Anterior cingulate cortex (tissue), 58 donors: Measurements from ENCODE around the gene SCUBE3.
A peak's percentile ranks its signal among the peaks of the same experiment; 100 is the strongest.

Source experiments
- DNase-seq, 58 donors: peaks; one replicate each; lab custom pipeline; 2025; lab: John Stamatoyannopoulos, UW

The SCUBE3 gene

DNA sequence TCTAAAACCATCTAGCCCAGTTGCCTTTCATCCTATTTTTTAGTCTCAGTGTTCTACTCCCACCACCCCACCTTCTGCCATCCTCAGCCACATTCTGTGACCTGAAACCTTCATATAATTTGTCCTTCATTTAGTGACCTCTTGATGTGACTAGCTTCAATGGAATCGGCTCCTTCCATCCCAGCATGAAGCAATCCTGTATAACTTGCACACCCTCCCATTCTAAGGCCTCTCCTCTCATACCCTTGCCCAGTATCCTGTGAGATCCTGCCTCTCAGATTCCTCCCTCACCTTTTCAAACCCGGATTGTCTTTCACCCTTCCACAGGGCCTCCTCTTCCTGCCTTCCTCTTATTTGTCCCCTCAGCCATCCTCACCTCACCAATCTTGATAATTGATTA is 48.8 kb downstream of the SCUBE3 start:
- DNase-seq: no peak

DNA sequence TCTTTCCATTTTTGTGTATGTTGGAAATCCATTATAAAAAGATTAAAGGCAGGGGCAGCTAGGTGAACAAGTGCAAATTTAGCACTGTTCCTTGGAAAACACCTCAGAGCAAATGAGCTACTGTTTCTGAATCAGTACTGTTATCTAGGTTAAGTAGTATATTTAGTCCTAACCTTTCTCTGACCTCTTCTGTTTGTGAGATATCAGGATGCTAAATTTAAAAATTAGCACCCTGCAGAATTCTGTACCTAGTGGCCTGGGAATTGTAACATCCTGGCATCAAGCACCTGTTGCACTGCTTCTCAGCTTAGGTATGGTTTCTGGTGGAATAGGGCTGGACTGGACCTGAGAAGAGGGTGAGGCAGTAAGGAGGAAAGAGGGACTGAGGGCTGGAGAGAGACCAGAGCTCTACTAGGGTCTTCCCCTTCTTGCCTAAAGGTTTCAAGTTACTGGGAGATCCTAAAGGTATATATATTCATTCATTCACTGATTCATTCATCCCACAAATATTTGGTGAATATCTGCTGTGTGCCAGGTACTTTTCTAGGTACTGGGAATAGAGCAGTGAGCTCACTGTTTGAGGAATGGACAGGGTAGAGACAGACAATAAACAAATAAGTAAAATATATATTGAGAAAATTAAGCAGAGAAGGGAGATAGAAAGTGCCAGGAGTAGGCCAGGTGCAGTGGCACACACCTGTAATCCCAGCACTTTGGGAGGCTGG is 51.0 kb downstream of the SCUBE3 start:
- no peak for DNase-seq

GRCh38 chr6:35265523-35265922 is 51.8 kb downstream of the SCUBE3 start:
- no peak for DNase-seq

GRCh38 chr6:35267446-35267845 is 53.7 kb downstream of the SCUBE3 start:
- DNase-seq: no peak

DNA sequence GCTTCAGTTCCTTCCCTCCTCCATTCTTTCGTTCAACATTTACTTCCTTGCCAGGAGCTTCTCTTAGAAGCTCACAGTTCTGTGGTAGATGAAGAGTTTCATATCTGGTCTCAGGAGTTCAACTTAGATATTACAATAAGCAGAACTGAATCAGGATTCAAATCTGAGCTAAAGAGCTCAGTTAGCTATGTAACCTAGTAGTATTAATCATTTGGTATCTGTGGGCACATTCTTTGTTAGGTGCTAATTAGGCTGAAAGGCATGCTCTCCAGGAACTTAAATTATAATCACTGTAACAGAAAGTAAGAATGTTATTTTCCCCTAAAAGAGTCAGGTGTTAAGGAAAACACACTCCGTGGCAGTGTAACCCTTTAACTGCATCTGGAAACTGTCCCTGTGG is 54.1 kb downstream of the SCUBE3 start:
- no peak for DNase-seq

DNA sequence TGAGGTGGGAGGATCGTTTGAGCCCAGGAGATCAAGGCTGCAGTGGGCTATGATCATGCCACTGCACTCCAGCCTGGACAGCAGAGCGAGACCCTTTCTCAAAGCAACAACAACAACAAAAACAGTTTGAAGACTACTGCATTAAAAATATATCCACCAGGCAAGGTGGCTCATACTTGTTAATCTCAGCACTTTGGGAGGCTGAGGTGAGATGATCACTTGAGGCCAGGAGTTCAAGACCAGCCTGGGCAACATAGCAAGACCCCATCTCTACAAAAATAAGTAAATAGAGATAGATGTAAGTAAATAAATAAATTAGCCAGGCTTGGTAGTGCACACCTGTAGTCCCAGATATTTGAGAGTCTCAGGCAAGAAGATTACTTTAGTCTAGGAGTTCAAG is 58.2 kb downstream of the SCUBE3 start:
- no peak for DNase-seq

DNA sequence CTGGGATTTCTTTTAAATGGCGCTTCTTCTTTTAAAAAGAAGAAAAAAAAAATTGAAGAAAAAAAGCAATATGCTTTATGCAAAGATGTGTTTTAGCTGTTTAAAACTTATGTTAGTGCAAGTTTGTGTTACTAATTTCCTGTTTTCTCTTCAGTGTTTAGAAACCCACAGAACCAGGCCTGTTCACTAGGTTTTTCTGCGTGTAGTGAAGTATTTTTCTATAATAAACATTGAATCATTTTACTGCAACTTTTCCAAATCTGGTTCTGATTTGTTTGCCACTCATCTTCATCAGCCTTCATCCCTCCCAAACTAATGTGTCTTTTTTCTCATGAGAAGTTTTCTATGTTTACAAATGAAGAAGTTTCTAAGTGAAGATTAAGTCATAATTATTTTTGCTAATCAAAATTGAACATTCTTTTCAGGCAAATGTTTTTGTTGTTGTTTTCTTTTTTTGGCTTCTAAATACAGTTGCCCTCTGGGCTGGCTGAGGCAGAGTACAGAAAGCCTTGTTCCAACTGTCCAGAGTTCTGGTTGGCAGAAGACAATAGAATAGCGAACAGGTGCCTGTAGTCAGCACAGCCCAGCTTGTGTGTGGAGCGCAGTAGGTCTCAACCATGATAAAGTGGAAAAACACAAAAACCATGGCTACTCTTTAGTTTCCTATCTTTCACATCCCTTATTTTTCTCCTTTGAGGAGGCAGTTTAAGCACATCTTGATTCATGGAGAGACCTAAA is 60.2 kb downstream of the SCUBE3 start:
- no peak for DNase-seq

GRCh38 chr6:35275744-35276260 is 62.0 kb downstream of the SCUBE3 start:
- no peak for DNase-seq

DNA sequence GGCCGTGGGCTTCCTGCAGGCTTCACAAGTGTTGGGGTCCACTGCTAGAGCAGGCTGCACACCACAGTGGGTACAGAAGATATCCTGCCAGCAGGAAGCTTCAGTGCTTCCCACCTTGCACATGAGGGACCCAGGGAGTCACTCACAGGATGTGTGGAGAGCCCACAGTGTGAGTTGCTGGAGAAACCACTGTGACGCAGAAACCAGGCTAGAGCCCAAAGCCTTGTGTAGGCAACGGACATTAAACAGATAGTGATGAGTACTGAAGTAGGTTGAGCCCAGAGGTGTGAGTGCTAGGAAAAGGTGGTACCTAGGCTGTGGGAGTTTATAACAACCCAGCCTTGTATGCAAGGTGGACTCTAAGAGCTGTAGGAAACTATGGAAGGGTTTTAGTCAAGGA is 65.0 kb downstream of the SCUBE3 start:
- DNase-seq: no peak

DNA sequence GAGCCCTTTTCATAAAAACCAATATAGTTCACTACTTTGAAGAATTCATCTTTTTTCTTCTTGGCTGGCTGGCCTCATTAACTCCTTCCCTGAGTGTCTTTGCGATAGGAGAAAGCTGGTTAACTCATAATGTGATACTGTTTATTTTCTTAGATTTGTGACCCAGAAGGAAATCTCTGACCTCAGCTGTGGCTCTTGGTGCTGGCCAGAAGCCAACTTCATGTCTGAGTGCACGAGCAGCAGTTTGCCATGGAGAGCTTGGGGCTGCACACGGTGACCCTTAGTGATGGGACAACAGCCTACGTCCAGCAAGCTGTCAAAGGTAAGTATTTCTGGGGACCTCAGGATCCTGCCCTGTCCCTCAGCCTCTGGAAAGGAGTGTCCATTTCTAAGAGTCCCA is 67.1 kb downstream of the SCUBE3 start:
- DNase-seq: peak in 1 of 58 donors; percentile 32

DNA sequence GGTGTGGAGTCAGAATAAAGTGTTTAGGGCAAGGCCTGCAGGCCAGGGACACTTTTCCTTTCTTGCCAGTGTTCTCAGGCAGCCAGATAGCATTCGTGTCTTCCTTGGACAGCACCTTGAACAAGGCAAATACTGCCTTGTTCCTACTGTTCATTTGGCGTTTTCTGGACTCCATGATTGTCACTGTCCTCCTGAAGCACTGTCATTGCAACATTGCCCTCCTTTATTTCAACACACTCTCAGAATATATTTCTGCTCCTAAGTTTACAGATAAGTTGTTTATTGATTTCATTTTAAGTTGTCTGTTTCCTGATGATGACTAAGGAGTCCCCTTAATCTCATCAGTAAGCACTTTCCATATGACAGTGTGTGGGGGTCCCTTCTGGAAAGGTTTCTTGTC is 68.7 kb downstream of the SCUBE3 start:
- no peak for DNase-seq

GRCh38 chr6:35283361-35283760 is 69.6 kb downstream of the SCUBE3 start:
- no peak for DNase-seq

DNA sequence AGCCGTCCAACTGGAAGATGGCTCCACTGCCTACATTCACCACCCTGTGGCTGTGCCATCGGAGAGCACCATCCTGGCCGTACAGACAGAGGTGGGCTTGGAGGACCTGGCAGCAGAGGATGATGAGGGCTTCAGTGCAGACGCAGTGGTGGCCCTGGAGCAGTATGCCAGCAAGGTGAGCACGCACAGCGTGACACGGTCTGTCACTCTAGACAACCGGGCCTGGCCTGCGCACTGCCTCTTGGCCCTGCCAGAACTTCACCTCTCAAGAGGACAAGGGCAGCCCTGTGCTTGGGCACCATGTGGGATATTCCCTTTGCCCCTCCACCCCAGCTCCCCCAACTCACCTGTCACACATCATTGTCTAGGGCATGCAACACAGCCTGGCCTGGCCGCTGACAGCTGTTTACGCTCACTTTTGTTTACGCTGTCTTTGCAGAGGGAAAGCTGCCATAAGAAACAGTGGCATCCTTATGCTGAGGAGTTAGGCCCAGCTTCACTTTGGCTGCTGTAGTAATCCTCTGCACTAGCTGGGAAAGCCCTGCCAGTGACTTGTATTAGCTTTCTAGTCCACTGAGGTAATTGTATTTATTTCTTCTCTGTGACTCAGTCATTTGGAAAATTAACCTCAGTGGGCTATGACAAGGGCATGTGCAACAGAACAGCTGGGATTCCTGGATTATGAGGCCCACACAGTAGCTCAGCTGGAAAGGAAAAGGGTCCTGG is 74.1 kb downstream of the SCUBE3 start:
- peak in 1 of 58 donors; percentile 10 for DNase-seq

- DNase-seq: no peak
Observed at GRCh38 chr6:35288834-35289233, 75.1 kb downstream of the SCUBE3 start.

DNA sequence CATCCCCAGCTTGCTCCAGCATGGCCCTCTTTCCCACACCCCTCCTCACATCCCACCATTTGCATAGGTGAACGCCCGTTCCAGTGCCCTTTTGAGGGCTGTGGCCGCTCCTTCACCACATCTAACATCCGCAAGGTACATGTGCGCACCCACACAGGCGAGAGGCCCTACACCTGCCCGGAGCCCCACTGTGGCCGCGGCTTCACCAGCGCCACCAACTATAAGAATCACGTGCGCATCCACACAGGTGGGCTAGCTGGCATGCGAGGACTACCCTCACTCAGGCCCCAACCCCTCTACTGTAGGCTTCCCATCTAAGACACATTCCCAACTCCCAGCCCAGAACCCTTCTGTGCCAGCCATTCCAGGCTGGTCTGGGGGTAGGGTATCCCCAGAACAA is 77.7 kb downstream of the SCUBE3 start:
- no peak for DNase-seq

DNA sequence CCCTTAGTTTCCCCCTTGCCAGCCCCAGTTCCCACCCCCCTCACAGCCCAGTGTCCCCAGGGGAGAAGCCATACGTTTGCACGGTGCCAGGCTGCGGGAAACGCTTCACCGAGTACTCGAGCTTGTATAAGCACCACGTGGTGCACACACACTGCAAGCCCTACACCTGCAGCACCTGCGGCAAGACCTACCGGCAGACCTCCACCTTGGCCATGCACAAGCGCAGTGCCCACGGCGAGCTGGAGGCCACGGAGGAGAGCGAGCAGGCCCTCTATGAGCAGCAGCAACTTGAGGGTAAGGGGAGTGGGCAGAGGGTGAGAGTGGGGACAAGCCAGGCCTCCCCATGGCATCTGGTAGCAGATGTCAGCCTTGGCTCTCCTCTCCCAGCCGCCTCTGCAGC is 78.7 kb downstream of the SCUBE3 start:
- no peak for DNase-seq

DNA sequence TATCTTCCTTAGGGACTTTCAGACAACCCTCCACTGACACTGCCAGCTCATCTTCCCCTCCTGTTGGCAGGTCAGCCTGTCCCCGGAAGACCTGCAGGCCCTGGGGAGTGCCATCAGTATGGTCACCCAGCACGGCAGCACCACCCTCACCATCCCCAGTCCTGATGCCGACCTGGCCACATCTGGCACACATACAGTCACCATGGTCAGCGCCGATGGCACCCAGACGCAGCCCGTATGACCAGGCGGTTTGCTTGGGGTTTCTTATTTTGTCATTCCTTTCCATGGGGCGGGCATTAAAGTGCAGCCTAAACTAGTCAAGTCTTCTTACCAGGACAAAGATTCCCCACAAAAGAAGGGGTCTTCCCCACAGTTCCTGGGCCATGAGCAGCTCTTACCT is 79.9 kb downstream of the SCUBE3 start:
- DNase-seq: no peak

GRCh38 chr6:35294308-35294945 is 80.7 kb downstream of the SCUBE3 start:
- DNase-seq: peak in 14 of 58 donors; percentile 5 to 38 (median 14)

DNA sequence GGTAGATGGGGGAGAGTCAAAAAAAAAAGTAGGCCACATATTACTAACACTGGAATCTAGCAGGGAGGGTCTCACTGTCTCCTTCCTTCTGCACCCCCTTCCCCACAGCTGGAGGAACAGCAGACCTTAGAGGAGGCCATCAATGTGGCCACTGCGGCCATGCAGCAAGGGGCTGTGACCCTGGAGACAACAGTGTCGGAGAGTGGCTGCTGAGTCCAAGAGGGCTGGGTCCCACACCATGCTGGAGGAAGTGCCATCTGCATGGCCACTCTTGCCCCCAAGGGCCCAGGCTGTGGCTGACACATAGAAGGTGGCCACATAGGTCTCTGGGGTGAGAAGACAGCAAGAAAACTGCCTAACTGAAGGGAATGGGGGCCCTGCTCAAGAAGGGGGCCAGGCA is 81.3 kb downstream of the SCUBE3 start:
- no peak for DNase-seq

GRCh38 chr6:35295521-35296315 is 82.0 kb downstream of the SCUBE3 start:
- DNase-seq: no peak
